Tibial nerve (tissue), 4 donors: ENCODE measurements around the gene TMEM126B. TPM values are rescaled to one million over a fixed set of nuclear protein-coding genes. Genes with fewer than 3 reads are reported as not detected.
"Not testable (repeated sequence)": the region's sequence is repeated elsewhere in the genome, so short reads cannot be mapped to it uniquely, and the experiment has no call there.

Experiments
- DNase-seq, 2 donors: peaks; one replicate each; pipeline ENCODE4 v3.0.0-alpha.2; 2019; ENCODE audit warnings: low spot score in 2 of 2
- H3K27ac ChIP-seq, 4 donors: fragments of 200-600 bp; sonication (generic) in 3 of 4; one replicate each; pipeline ENCODE4 v1.5.1; 2017 to 2019; ENCODE audit warnings: mild to moderate bottlenecking in 1 of 4
- H3K27me3 ChIP-seq, 2 donors: fragments of 200-600 bp; sonication (generic) in 1 of 2; one replicate each; pipeline versions ENCODE4 v1.5.1 to v1.6.0; 2017 to 2019
- H3K36me3 ChIP-seq, 3 donors: fragments of 200-600 bp; sonication (generic); one replicate each; pipeline ENCODE4 v1.5.1; 2018 to 2019
- H3K4me1 ChIP-seq, 4 donors: fragments of 200-600 bp; sonication (generic) in 3 of 4; one replicate each; pipeline ENCODE4 v1.5.1; 2017 to 2019
- H3K4me3 ChIP-seq, 4 donors: fragments of 200-600 bp; sonication (generic) in 3 of 4; one replicate each; pipeline ENCODE4 v1.5.1; 2017 to 2019; ENCODE audit warnings: mild to moderate bottlenecking in 1 of 4, moderate library complexity in 1 of 4
- H3K9me3 ChIP-seq, 4 donors: fragments of 200-600 bp; sonication (generic) in 3 of 4; one replicate each; pipeline ENCODE4 v1.5.1; 2017 to 2019
- CTCF ChIP-seq, 5 experiments: fragments of 200-600 bp in 3 of 5; fragments of 450-650 bp in 2 of 5; sonication (generic) in 3 of 5; IDR thresholded peaks; one replicate each; pipeline ENCODE4 v1.5.1; 2016 to 2019; ENCODE audit warnings: antibody characterized with exemption in 5 of 5, mild to moderate bottlenecking in 3 of 5, moderate library complexity in 2 of 5
- EP300 ChIP-seq, 2 donors: sonication (generic); formaldehyde crosslinking; IDR thresholded peaks; one replicate each; pipeline ENCODE4 v1.6.1; 2017; ENCODE audit warnings: antibody characterized with exemption in 2 of 2, mild to moderate bottlenecking in 1 of 2
- POLR2A ChIP-seq, 2 donors: fragments of 450-650 bp; IDR thresholded peaks; one replicate each; pipeline ENCODE4 v1.6.1; 2017; ENCODE audit warnings: antibody characterized with exemption in 2 of 2, mild to moderate bottlenecking in 2 of 2, moderate library complexity in 2 of 2
- WGBS, 2 donors: methylation state at CpG; one replicate each; pipeline ENCODE4 v1.1.5; 2018; 5-methylcytosine and 5-hydroxymethylcytosine counted together
- total RNA-seq, 4 donors: library from RNA; depleted of rRNA; stranded (reverse); fragments of >200 nt; gene quantifications; one replicate each; pipeline ENCODE4 v1.1.0, GENCODE V29; 2016

The TMEM126B gene
- total RNA-seq, 4 donors from 2014 or later: 39.4 to 55.9 (median 46.4) TPM

GRCh38 chr11:85666687-85667086 lies 38.3 kb downstream of the TMEM126B start:
- H3K4me3 ChIP-seq: no peak overlapping the region
- WGBS, 2 donors: 92% methylated on average over 3 of the region's 3 CpGs
- no peaks in the 10 kb centered on the region for H3K9me3 ChIP-seq
- no peak overlapping the region for H3K27ac ChIP-seq
- H3K36me3 ChIP-seq: no peaks in the 10 kb centered on the region
- no peaks in the 10 kb centered on the region for H3K27me3 ChIP-seq
- no peak for TF ChIP-seq CTCF (IDR thresholded peaks at IDR 0.05)
- TF ChIP-seq EP300 (IDR thresholded peaks at IDR 0.05): no peak
- no peak for TF ChIP-seq POLR2A (IDR thresholded peaks at IDR 0.05)
- peaks cover 0 to 23% (median 11%) of the 10 kb centered on the region in 4 donors for H3K4me1 ChIP-seq
- DNase-seq: no peak

GRCh38 chr11:85668157-85668556 lies 39.8 kb downstream of the TMEM126B start:
- Histone ChIP-seq H3K4me1 (peaks cover 0 to 8% (median 1%) of the 10 kb centered on the region in 4 donors), H3K36me3 (no peaks in the 10 kb centered on the region), H3K27me3 (no peaks in the 10 kb centered on the region), H3K27ac (no peak overlapping the region), H3K9me3 (no peaks in the 10 kb centered on the region), H3K4me3 (no peak overlapping the region)
- TF ChIP-seq EP300 (IDR thresholded peaks at IDR 0.05) (no peak), CTCF (IDR thresholded peaks at IDR 0.05) (no peak), POLR2A (IDR thresholded peaks at IDR 0.05) (no peak)
- WGBS, 2 donors: 94 to 95% methylated on average over 1 of the region's 1 CpG
- no peak for DNase-seq

GRCh38 chr11:85670949-85671663 lies 42.7 kb downstream of the TMEM126B start:
- H3K4me1 ChIP-seq: not testable (repeated sequence)

GRCh38 chr11:85672105-85672902 lies 43.9 kb downstream of the TMEM126B start:
- Histone ChIP-seq H3K4me1 (no peaks in the 10 kb centered on the region), H3K27ac (no peak overlapping the region), H3K9me3 (peaks cover 0 to 8% (median 4%) of the 10 kb centered on the region in 4 donors), H3K4me3 (no peak overlapping the region), H3K36me3 (no peaks in the 10 kb centered on the region), H3K27me3 (no peaks in the 10 kb centered on the region)
- WGBS, 2 donors: 80 to 94% methylated on average over 8 of the region's 8 CpGs
- TF ChIP-seq EP300 (IDR thresholded peaks at IDR 0.05) (no peak), POLR2A (IDR thresholded peaks at IDR 0.05) (no peak), CTCF (IDR thresholded peaks at IDR 0.05) (no peak)
- no peak for DNase-seq

More at GRCh38 chr11:85670949-85671663, 42.7 kb downstream of the TMEM126B start:
- not testable (repeated sequence) for DNase-seq, H3K36me3 ChIP-seq, H3K27me3 ChIP-seq, H3K27ac ChIP-seq, H3K9me3 ChIP-seq, H3K4me3 ChIP-seq

- WGBS, 2 donors: 97 to 99% methylated on average over 3 of the region's 3 CpGs
- TF ChIP-seq CTCF (IDR thresholded peaks at IDR 0.05): no peak
- TF ChIP-seq EP300 (IDR thresholded peaks at IDR 0.05): no peak
- no peak for TF ChIP-seq POLR2A (IDR thresholded peaks at IDR 0.05)
- H3K27ac ChIP-seq: no peak overlapping the region
- H3K9me3 ChIP-seq: peaks cover 0 to 8% (median 4%) of the 10 kb centered on the region in 4 donors
- H3K36me3 ChIP-seq: no peaks in the 10 kb centered on the region
- H3K4me1 ChIP-seq: no peaks in the 10 kb centered on the region
- H3K27me3 ChIP-seq: no peaks in the 10 kb centered on the region
- H3K4me3 ChIP-seq: no peak overlapping the region
- no peak for DNase-seq
Measured at GRCh38 chr11:85673393-85673792, 45.0 kb downstream of the TMEM126B start.
